WTC11 (cell line): ENCODE measurements around the gene QTRT2. TPM values are rescaled to one million over a fixed set of nuclear protein-coding genes. Genes with fewer than 3 reads are reported as not detected.

Experiments used
- ATAC-seq: fragments of 200-7000 bp; cut with Tn5 transposase; 2 replicates; pipeline ENCODE4 v1.10.0; 2021; ENCODE audit warnings: mild to moderate bottlenecking, moderate library complexity
- CTCF ChIA-PET: fragments of 300-600 bp; sonication (Branson Sonifier 250); formaldehyde crosslinking; loops from one replicate; lab custom pipeline; 2021; ENCODE audit warnings: antibody characterized with exemption; lab: Charles Lee
- POLR2A ChIA-PET: fragments of 350-600 bp; sonication (Branson Sonifier 250); formaldehyde crosslinking; loops from one replicate; lab custom pipeline; 2021; ENCODE audit warnings: antibody characterized with exemption; lab: Charles Lee
- DNase-seq: peaks from one replicate; pipeline ENCODE4 v3.0.0; 2021; ENCODE audit warnings: low spot score
- H3K27ac Mint-ChIP-seq: 2 replicates; pipeline ENCODE4 v1.8.0; 2021; ENCODE audit warnings: mixed read lengths
- H3K27me3 Mint-ChIP-seq: 2 replicates; pipeline ENCODE4 v1.8.0; 2021; ENCODE audit warnings: low read depth, mild to moderate bottlenecking, moderate library complexity, mixed read lengths
- H3K36me3 Mint-ChIP-seq: 2 replicates; pipeline ENCODE4 v1.8.0; 2021; ENCODE audit warnings: mixed read lengths
- H3K4me1 Mint-ChIP-seq: 2 replicates; pipeline ENCODE4 v1.8.0; 2022; ENCODE audit warnings: mixed read lengths
- H3K4me3 Mint-ChIP-seq: 2 replicates; pipeline ENCODE4 v1.8.0; 2021; ENCODE audit warnings: mild to moderate bottlenecking, moderate library complexity, mixed read lengths
- H3K9me3 Mint-ChIP-seq: 2 replicates; pipeline ENCODE4 v1.8.0; 2021; ENCODE audit warnings: mixed read lengths
- ATF1 ChIP-seq: sonication (generic); formaldehyde crosslinking; IDR thresholded peaks from 2 replicates; pipeline ENCODE4 v1.8.1; 2023; ENCODE audit warnings: mild to moderate bottlenecking, moderate library complexity, missing genetic modification reagents
- CBFB ChIP-seq: sonication (generic); formaldehyde crosslinking; IDR thresholded peaks from 2 replicates; pipeline ENCODE4 v1.8.1; 2022; ENCODE audit warnings: mild to moderate bottlenecking, low read depth, missing genetic modification reagents
- CREB1 ChIP-seq: sonication (generic); formaldehyde crosslinking; IDR thresholded peaks from 2 replicates; pipeline ENCODE4 v1.8.0; 2023; ENCODE audit warnings: mild to moderate bottlenecking, missing genetic modification reagents
- ESRRA ChIP-seq: sonication (generic); formaldehyde crosslinking; IDR thresholded peaks from 2 replicates; pipeline ENCODE4 v1.8.1; 2022; ENCODE audit warnings: mild to moderate bottlenecking, missing genetic modification reagents, borderline replicate concordance
- ETV6 ChIP-seq: sonication (generic); formaldehyde crosslinking; IDR thresholded peaks from 2 replicates; pipeline ENCODE4 v1.8.1; 2022; ENCODE audit warnings: mild to moderate bottlenecking, missing genetic modification reagents
- GABPB1 ChIP-seq: sonication (generic); formaldehyde crosslinking; IDR thresholded peaks from 2 replicates; pipeline ENCODE4 v1.8.1; 2023; ENCODE audit warnings: mild to moderate bottlenecking, missing genetic modification reagents
- KAT7 ChIP-seq: sonication (generic); formaldehyde crosslinking; IDR thresholded peaks from 2 replicates; pipeline ENCODE4 v1.8.1; 2023; ENCODE audit warnings: missing genetic modification reagents, mild to moderate bottlenecking, borderline replicate concordance
- MYBL2 ChIP-seq: sonication (generic); formaldehyde crosslinking; IDR thresholded peaks from 2 replicates; pipeline ENCODE4 v1.8.1; 2023; ENCODE audit warnings: mild to moderate bottlenecking, moderate library complexity, missing genetic modification reagents
- NFYB ChIP-seq: sonication (generic); formaldehyde crosslinking; conservative IDR thresholded peaks from 2 replicates; pipeline ENCODE4 v1.8.0; 2022; ENCODE audit warnings: low read depth, missing genetic modification reagents
- NR2C2 ChIP-seq: sonication (generic); formaldehyde crosslinking; IDR thresholded peaks from 2 replicates; pipeline ENCODE4 v1.8.0; 2022; ENCODE audit warnings: mild to moderate bottlenecking, missing genetic modification reagents
- OVOL2 ChIP-seq: fragments of 250-450 bp; sonication (Bioruptor Pico); IDR thresholded peaks from 2 replicates; pipeline ENCODE4 v1.9.0; 2021; ENCODE audit warnings: mild to moderate bottlenecking, borderline replicate concordance
- RELA ChIP-seq: sonication (generic); formaldehyde crosslinking; IDR thresholded peaks from 2 replicates; pipeline ENCODE4 v1.8.1; 2022; ENCODE audit warnings: missing genetic modification reagents, mild to moderate bottlenecking, borderline replicate concordance
- USF1 ChIP-seq: sonication (generic); formaldehyde crosslinking; IDR thresholded peaks from 2 replicates; pipeline ENCODE4 v1.8.0; 2022; ENCODE audit warnings: mild to moderate bottlenecking, missing genetic modification reagents
- ZBTB21 ChIP-seq: sonication (generic); formaldehyde crosslinking; IDR thresholded peaks from 2 replicates; pipeline ENCODE4 v1.8.1; 2023; ENCODE audit warnings: mild to moderate bottlenecking, missing genetic modification reagents, borderline replicate concordance
- ZNF317 ChIP-seq: sonication (generic); formaldehyde crosslinking; IDR thresholded peaks from 2 replicates; pipeline ENCODE4 v1.8.1; 2023; ENCODE audit warnings: low read depth, mild to moderate bottlenecking, moderate library complexity, missing genetic modification reagents, borderline replicate concordance
- total RNA-seq: library from RNA; stranded (reverse); gene quantifications from 3 replicates; pipeline ENCODE4 v1.2.3, GENCODE V29; 2021
- TF ChIP-seq, protein P1 (sequence below): fragments of 250-450 bp; sonication (Bioruptor Pico); IDR thresholded peaks from 2 replicates; pipeline ENCODE4 v1.9.0; 2021; ENCODE audit warnings: mild to moderate bottlenecking
- TF ChIP-seq, protein P2 (sequence below): sonication (generic); formaldehyde crosslinking; IDR thresholded peaks from 2 replicates; pipeline ENCODE4 v1.8.1; 2022; ENCODE audit warnings: mild to moderate bottlenecking, moderate library complexity, missing genetic modification reagents
- TF ChIP-seq, protein P3 (sequence below): sonication (generic); formaldehyde crosslinking; IDR thresholded peaks from 2 replicates; pipeline ENCODE4 v1.8.1; 2023; ENCODE audit warnings: mild to moderate bottlenecking, missing genetic modification reagents, borderline replicate concordance
- TF ChIP-seq, protein P4 (sequence below): sonication (generic); formaldehyde crosslinking; IDR thresholded peaks from 2 replicates; pipeline ENCODE4 v1.8.1; 2023; ENCODE audit warnings: mild to moderate bottlenecking, missing genetic modification reagents
- TF ChIP-seq, protein P5 (sequence below): sonication (generic); formaldehyde crosslinking; IDR thresholded peaks from 2 replicates; pipeline ENCODE4 v1.8.1; 2023; ENCODE audit warnings: mild to moderate bottlenecking, missing genetic modification reagents, moderate library complexity

QTRT2 gene
- total RNA-seq, 1 experiment from 2014 or later, result 40.0 TPM

DNA sequence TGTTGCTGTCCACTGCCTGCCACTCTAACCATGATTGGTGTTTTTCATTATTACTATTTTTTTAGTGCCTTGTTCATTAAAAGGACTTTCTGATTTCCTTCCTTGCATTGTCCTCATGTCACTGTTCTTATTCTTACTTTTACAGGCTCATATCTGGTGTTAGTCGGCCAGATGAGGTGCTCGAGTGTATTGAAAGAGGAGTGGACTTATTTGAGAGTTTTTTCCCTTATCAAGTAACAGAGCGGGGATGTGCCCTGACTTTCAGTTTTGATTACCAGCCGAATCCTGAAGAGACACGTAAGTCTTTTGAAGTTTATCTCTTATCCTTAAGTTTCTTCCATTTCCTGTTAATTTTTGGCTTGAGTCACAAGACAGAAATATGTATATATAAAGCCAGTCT is 23.2 kb downstream of the QTRT2 start (continued):
- TF ChIP-seq, protein P1, sequence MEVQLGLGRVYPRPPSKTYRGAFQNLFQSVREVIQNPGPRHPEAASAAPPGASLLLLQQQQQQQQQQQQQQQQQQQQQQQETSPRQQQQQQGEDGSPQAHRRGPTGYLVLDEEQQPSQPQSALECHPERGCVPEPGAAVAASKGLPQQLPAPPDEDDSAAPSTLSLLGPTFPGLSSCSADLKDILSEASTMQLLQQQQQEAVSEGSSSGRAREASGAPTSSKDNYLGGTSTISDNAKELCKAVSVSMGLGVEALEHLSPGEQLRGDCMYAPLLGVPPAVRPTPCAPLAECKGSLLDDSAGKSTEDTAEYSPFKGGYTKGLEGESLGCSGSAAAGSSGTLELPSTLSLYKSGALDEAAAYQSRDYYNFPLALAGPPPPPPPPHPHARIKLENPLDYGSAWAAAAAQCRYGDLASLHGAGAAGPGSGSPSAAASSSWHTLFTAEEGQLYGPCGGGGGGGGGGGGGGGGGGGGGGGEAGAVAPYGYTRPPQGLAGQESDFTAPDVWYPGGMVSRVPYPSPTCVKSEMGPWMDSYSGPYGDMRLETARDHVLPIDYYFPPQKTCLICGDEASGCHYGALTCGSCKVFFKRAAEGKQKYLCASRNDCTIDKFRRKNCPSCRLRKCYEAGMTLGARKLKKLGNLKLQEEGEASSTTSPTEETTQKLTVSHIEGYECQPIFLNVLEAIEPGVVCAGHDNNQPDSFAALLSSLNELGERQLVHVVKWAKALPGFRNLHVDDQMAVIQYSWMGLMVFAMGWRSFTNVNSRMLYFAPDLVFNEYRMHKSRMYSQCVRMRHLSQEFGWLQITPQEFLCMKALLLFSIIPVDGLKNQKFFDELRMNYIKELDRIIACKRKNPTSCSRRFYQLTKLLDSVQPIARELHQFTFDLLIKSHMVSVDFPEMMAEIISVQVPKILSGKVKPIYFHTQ (CRISPR knock-in tag), result no peak

GRCh38 chr3:114080201-114080600 is 23.7 kb downstream of the QTRT2 start:
- Mint-ChIP-seq H3K36me3 (peaks cover 90% of the 10 kb centered on the region), H3K27ac (no peak overlapping the region), H3K4me3 (no peak overlapping the region), H3K9me3 (no peaks in the 10 kb centered on the region), H3K27me3 (no peaks in the 10 kb centered on the region), H3K4me1 (no peaks in the 10 kb centered on the region)
- POLR2A ChIA-PET, result no interaction called here
- no peak for ATAC-seq
- no peak for DNase-seq
- CTCF ChIA-PET, result no interaction called here
- TF ChIP-seq RELA (CRISPR knock-in tag) (no peak), NFYB (CRISPR knock-in tag) (no peak), ZNF317 (CRISPR knock-in tag) (no peak), KAT7 (CRISPR knock-in tag) (no peak), ZBTB21 (no peak), OVOL2 (CRISPR knock-in tag) (no peak)
- TF ChIP-seq, protein P2, sequence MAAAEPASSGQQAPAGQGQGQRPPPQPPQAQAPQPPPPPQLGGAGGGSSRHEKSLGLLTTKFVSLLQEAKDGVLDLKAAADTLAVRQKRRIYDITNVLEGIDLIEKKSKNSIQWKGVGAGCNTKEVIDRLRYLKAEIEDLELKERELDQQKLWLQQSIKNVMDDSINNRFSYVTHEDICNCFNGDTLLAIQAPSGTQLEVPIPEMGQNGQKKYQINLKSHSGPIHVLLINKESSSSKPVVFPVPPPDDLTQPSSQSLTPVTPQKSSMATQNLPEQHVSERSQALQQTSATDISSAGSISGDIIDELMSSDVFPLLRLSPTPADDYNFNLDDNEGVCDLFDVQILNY, result no peak
- TF ChIP-seq, protein P3, sequence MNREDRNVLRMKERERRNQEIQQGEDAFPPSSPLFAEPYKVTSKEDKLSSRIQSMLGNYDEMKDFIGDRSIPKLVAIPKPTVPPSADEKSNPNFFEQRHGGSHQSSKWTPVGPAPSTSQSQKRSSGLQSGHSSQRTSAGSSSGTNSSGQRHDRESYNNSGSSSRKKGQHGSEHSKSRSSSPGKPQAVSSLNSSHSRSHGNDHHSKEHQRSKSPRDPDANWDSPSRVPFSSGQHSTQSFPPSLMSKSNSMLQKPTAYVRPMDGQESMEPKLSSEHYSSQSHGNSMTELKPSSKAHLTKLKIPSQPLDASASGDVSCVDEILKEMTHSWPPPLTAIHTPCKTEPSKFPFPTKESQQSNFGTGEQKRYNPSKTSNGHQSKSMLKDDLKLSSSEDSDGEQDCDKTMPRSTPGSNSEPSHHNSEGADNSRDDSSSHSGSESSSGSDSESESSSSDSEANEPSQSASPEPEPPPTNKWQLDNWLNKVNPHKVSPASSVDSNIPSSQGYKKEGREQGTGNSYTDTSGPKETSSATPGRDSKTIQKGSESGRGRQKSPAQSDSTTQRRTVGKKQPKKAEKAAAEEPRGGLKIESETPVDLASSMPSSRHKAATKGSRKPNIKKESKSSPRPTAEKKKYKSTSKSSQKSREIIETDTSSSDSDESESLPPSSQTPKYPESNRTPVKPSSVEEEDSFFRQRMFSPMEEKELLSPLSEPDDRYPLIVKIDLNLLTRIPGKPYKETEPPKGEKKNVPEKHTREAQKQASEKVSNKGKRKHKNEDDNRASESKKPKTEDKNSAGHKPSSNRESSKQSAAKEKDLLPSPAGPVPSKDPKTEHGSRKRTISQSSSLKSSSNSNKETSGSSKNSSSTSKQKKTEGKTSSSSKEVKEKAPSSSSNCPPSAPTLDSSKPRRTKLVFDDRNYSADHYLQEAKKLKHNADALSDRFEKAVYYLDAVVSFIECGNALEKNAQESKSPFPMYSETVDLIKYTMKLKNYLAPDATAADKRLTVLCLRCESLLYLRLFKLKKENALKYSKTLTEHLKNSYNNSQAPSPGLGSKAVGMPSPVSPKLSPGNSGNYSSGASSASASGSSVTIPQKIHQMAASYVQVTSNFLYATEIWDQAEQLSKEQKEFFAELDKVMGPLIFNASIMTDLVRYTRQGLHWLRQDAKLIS (CRISPR knock-in tag), result no peak
- TF ChIP-seq, protein P4, sequence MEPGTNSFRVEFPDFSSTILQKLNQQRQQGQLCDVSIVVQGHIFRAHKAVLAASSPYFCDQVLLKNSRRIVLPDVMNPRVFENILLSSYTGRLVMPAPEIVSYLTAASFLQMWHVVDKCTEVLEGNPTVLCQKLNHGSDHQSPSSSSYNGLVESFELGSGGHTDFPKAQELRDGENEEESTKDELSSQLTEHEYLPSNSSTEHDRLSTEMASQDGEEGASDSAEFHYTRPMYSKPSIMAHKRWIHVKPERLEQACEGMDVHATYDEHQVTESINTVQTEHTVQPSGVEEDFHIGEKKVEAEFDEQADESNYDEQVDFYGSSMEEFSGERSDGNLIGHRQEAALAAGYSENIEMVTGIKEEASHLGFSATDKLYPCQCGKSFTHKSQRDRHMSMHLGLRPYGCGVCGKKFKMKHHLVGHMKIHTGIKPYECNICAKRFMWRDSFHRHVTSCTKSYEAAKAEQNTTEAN (CRISPR knock-in tag), result no peak
- TF ChIP-seq, protein P5, sequence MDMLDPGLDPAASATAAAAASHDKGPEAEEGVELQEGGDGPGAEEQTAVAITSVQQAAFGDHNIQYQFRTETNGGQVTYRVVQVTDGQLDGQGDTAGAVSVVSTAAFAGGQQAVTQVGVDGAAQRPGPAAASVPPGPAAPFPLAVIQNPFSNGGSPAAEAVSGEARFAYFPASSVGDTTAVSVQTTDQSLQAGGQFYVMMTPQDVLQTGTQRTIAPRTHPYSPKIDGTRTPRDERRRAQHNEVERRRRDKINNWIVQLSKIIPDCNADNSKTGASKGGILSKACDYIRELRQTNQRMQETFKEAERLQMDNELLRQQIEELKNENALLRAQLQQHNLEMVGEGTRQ (CRISPR knock-in tag), result no peak

DNA sequence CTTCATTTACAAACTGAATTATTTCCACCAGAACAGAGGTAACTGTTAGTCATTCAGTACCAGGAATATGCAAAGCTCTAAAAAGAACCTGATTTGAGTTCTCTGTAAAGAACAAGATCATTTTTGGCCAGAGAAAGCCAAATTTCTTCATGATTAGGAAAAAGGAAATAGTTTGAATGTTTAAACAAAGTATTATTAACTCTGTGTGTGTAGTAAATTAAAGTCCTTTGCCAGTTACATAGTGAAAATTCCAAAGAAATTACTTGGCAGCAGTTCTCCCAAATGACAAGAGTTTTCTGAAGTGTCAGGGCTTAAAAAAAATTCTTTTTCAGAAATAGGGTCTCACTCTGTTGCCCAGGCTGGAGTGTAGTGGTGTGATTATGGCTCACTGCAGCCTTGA is 24.5 kb downstream of the QTRT2 start:
- Mint-ChIP-seq H3K27me3 (no peaks in the 10 kb centered on the region), H3K4me3 (no peak overlapping the region), H3K9me3 (no peaks in the 10 kb centered on the region), H3K4me1 (no peaks in the 10 kb centered on the region), H3K36me3 (peaks cover 90% of the 10 kb centered on the region), H3K27ac (no peak overlapping the region)
- TF ChIP-seq GABPB1 (CRISPR knock-in tag) (no peak), CBFB (CRISPR knock-in tag) (no peak), NR2C2 (no peak), ESRRA (CRISPR knock-in tag) (no peak), CREB1 (no peak), ATF1 (CRISPR knock-in tag) (no peak), ETV6 (CRISPR knock-in tag) (no peak), USF1 (CRISPR knock-in tag) (no peak), MYBL2 (CRISPR knock-in tag) (no peak)
- TF ChIP-seq, protein P2, result no peak
- ChIA-PET POLR2A (no interaction called here), CTCF (no interaction called here)
- no peak for ATAC-seq
- no peak for DNase-seq
